ENCODE measurements around the gene ZNF528.
A peak's percentile ranks its signal among the peaks of the same experiment; 100 is the strongest.

ZNF528 gene

GRCh38 chr19:52391135-52391534 is 6.5 kb upstream of the ZNF528 start:
- no peak overlapping the region for H3K27ac ChIP-seq
- peaks cover 19% of the 10 kb centered on the region for H3K9me3 ChIP-seq
- no peak for TF ChIP-seq CTCF (IDR thresholded peaks at IDR 0.05)
- H3K36me3 ChIP-seq: no peaks in the 10 kb centered on the region
- H3K4me3 ChIP-seq (ENCODE audit: low read depth in 1 of 2, low read length in 1 of 2): no peak overlapping the region
- no peaks in the 10 kb centered on the region for H3K27me3 ChIP-seq
- no peaks in the 10 kb centered on the region for H3K4me1 ChIP-seq (ENCODE audit: control insufficient read depth in 1 of 2, insufficient read depth in 1 of 2, low read depth in 1 of 2, low read length in 1 of 2)

GRCh38 chr19:52398081-52398441 is 412 bp downstream of the ZNF528 start:
- H3K36me3 ChIP-seq: no peaks in the 10 kb centered on the region
- H3K27ac ChIP-seq: peak overlapping the region; percentile 56
- peak overlapping the region; percentile 64 to 76 for H3K4me3 ChIP-seq (ENCODE audit: low read depth in 1 of 2, low read length in 1 of 2)
- H3K4me1 ChIP-seq (ENCODE audit: control insufficient read depth in 1 of 2, insufficient read depth in 1 of 2, low read depth in 1 of 2, low read length in 1 of 2): peaks cover 9 to 12% of the 10 kb centered on the region in 2 experiments
- no peak for TF ChIP-seq CTCF (IDR thresholded peaks at IDR 0.05)
- no peaks in the 10 kb centered on the region for H3K27me3 ChIP-seq
- H3K9me3 ChIP-seq: peaks cover 16% of the 10 kb centered on the region

GRCh38 chr19:52410276-52410675 is 12.6 kb downstream of the ZNF528 start:
- Histone ChIP-seq H3K4me3 (ENCODE audit: low read depth in 1 of 2, low read length in 1 of 2) (no peak overlapping the region), H3K27me3 (no peaks in the 10 kb centered on the region), H3K4me1 (ENCODE audit: control insufficient read depth in 1 of 2, insufficient read depth in 1 of 2, low read depth in 1 of 2, low read length in 1 of 2) (no peaks in the 10 kb centered on the region), H3K36me3 (peaks cover 7% of the 10 kb centered on the region), H3K27ac (no peak overlapping the region), H3K9me3 (peaks cover 26% of the 10 kb centered on the region)
- TF ChIP-seq CTCF (IDR thresholded peaks at IDR 0.05): no peak

GRCh38 chr19:52415711-52416110 is 18.1 kb downstream of the ZNF528 start:
- H3K4me1 ChIP-seq (ENCODE audit: control insufficient read depth in 1 of 2, insufficient read depth in 1 of 2, low read depth in 1 of 2, low read length in 1 of 2): no peaks in the 10 kb centered on the region
- H3K36me3 ChIP-seq: no peaks in the 10 kb centered on the region
- H3K4me3 ChIP-seq (ENCODE audit: low read depth in 1 of 2, low read length in 1 of 2): no peak overlapping the region
- no peak overlapping the region for H3K27ac ChIP-seq
- peaks cover 24% of the 10 kb centered on the region for H3K9me3 ChIP-seq
- TF ChIP-seq CTCF (IDR thresholded peaks at IDR 0.05): no peak
- H3K27me3 ChIP-seq: no peaks in the 10 kb centered on the region

- Histone ChIP-seq H3K27ac (no peak within 1 kb of the TSS), H3K4me1 (ENCODE audit: control insufficient read depth in 1 of 2, insufficient read depth in 1 of 2, low read depth in 1 of 2, low read length in 1 of 2) (no peaks in the 10 kb centered on the region), H3K27me3 (no peaks in the 10 kb centered on the region), H3K9me3 (peaks cover 23% of the 10 kb centered on the region), H3K36me3 (no peaks in the 10 kb centered on the region), H3K4me3 (ENCODE audit: low read depth in 1 of 2, low read length in 1 of 2) (no peak within 1 kb of the TSS)
- TF ChIP-seq CTCF (IDR thresholded peaks at IDR 0.05): no peak
Measured at GRCh38 chr19:52428937-52429336, 31.3 kb downstream of the ZNF528 start, which contains the start of gene ZNF534. Gene ZNF534 (plus strand): TSS chr19:52429148. CDS start chr19:52431475, 2,327 bp downstream.

GRCh38 chr19:52442179-52442578 is 44.5 kb downstream of the ZNF528 start:
- H3K4me3 ChIP-seq (ENCODE audit: low read depth in 1 of 2, low read length in 1 of 2): no peak overlapping the region
- no peaks in the 10 kb centered on the region for H3K27me3 ChIP-seq
- no peak overlapping the region for H3K27ac ChIP-seq
- TF ChIP-seq CTCF (IDR thresholded peaks at IDR 0.05): no peak
- peaks cover 16% of the 10 kb centered on the region for H3K9me3 ChIP-seq
- H3K36me3 ChIP-seq: no peaks in the 10 kb centered on the region
- H3K4me1 ChIP-seq (ENCODE audit: control insufficient read depth in 1 of 2, insufficient read depth in 1 of 2, low read depth in 1 of 2, low read length in 1 of 2): no peaks in the 10 kb centered on the region
